Activated naive CD8-positive, alpha-beta T cell (primary cell): Measurements from ENCODE around the gene OR52W1.

ENCODE experiments used
- H3K27ac Mint-ChIP-seq: one replicate; pipeline ENCODE4 v1.8.0; 2021; ENCODE audit warnings: mixed read lengths
- H3K27me3 Mint-ChIP-seq: one replicate; pipeline ENCODE4 v1.8.0; 2021; ENCODE audit warnings: mixed read lengths
- H3K36me3 Mint-ChIP-seq: one replicate; pipeline ENCODE4 v1.8.0; 2021; ENCODE audit warnings: mixed read lengths
- H3K4me1 Mint-ChIP-seq: one replicate; pipeline ENCODE4 v1.8.0; 2021; ENCODE audit warnings: low read depth, mixed read lengths
- H3K4me3 Mint-ChIP-seq: one replicate; pipeline ENCODE4 v1.8.0; 2021; ENCODE audit warnings: mild to moderate bottlenecking, mixed read lengths
- H3K9me3 Mint-ChIP-seq: one replicate; pipeline ENCODE4 v1.8.0; 2021; ENCODE audit warnings: low read depth, mixed read lengths

The OR52W1 gene, protein sequence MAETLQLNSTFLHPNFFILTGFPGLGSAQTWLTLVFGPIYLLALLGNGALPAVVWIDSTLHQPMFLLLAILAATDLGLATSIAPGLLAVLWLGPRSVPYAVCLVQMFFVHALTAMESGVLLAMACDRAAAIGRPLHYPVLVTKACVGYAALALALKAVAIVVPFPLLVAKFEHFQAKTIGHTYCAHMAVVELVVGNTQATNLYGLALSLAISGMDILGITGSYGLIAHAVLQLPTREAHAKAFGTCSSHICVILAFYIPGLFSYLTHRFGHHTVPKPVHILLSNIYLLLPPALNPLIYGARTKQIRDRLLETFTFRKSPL

DNA sequence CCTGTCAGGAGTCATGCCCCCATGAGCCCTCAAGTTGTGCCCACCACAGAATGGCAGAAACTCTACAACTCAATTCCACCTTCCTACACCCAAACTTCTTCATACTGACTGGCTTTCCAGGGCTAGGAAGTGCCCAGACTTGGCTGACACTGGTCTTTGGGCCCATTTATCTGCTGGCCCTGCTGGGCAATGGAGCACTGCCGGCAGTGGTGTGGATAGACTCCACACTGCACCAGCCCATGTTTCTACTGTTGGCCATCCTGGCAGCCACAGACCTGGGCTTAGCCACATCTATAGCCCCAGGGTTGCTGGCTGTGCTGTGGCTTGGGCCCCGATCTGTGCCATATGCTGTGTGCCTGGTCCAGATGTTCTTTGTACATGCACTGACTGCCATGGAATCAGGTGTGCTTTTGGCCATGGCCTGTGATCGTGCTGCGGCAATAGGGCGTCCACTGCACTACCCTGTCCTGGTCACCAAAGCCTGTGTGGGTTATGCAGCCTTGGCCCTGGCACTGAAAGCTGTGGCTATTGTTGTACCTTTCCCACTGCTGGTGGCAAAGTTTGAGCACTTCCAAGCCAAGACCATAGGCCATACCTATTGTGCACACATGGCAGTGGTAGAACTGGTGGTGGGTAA is at the start of gene OR52W1:
Gene OR52W1 (plus strand): TSS at position 51 of the 637 bp plus-strand sequence. CDS start 0 bp downstream, at position 51.
- H3K4me1 Mint-ChIP-seq: peaks cover 21% of the 10 kb centered on the region
- H3K36me3 Mint-ChIP-seq: no peaks in the 10 kb centered on the region
- no peaks in the 10 kb centered on the region for H3K9me3 Mint-ChIP-seq
- no peak within 1 kb of the TSS for H3K27ac Mint-ChIP-seq
- no peaks in the 10 kb centered on the region for H3K27me3 Mint-ChIP-seq
- no peak within 1 kb of the TSS for H3K4me3 Mint-ChIP-seq

DNA sequence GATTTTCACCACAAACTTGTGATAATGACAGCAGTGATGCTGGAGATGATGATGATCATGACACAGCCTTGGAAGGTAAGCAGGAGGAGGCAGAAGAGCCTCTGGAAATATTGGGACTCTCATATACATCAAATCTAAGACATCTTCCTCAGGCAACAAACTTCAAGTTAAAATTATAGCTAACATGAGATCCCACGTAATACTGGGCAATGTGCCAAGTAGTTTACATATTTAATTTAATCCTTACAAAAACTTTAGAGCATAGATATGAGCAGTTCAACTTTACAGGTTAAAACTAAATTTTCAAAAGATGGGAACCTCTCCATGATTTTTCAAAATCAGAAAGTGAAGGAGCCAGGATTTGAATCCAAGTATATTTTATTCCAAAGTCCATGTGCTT is 47.9 kb upstream of the OR52W1 start:
- H3K4me1 Mint-ChIP-seq: no peaks in the 10 kb centered on the region
- no peak overlapping the region for H3K4me3 Mint-ChIP-seq
- peaks cover 4% of the 10 kb centered on the region for H3K9me3 Mint-ChIP-seq
- H3K36me3 Mint-ChIP-seq: no peaks in the 10 kb centered on the region
- H3K27ac Mint-ChIP-seq: no peak overlapping the region
- peaks cover 2% of the 10 kb centered on the region for H3K27me3 Mint-ChIP-seq

DNA sequence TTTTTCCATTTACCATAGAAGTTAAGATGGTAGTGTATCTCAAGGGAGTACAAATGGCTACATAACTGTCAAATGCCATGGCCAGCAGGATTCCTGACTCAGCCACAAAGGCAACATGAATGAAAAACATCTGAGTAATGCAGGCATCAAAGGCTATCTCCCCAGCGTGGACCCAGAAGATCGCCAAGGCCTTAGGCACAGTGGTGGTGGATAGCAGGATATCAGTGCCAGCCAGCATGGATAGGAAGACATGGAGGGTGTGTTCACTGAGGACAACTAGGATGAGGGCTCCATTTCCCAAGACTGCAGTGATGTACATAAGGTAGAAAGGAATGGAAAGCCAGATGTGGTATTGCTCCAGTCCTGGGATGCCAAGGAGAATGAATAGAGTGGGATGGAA is 46.9 kb upstream of the OR52W1 start:
- Mint-ChIP-seq H3K27me3 (peaks cover 2% of the 10 kb centered on the region), H3K9me3 (peaks cover 4% of the 10 kb centered on the region), H3K4me3 (no peak overlapping the region), H3K4me1 (no peaks in the 10 kb centered on the region), H3K36me3 (no peaks in the 10 kb centered on the region), H3K27ac (no peak overlapping the region)

DNA sequence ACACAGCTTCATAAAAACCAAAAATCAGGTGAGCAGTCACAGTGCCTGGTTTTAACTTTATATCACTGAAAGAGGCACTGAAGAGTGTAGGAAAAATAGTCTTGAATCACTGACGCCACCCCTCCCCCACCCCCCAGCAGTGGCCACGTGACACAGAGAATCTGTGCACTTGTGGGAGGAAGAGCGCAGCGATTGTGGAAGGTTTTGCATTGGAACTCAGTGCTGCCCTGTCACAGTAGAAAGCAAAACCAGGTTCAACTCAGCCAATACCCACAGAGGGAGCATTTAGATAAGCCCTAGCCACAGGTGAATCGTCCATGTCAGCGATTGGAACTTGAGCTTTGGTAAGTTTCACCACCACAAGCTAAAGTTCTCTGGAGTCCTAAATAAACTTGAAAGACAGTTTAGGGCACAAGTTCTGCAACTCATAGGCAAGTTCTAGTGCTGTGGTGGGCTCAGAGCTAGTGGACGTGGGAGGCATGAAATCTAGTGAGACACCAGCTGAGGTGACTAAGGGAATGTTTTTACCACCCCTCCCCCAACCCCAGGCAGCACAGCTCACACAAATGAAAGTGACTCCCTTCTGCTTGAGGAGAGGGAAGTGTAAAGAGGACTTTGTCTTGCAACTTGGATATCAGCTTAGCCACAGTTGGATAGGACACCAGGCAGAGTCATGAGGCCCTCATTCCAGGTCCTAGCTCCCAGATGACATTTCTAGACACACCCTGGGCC is 42.2 kb upstream of the OR52W1 start:
- no peaks in the 10 kb centered on the region for H3K36me3 Mint-ChIP-seq
- H3K27me3 Mint-ChIP-seq: peaks cover 3% of the 10 kb centered on the region
- H3K27ac Mint-ChIP-seq: no peak overlapping the region
- no peak overlapping the region for H3K4me3 Mint-ChIP-seq
- H3K4me1 Mint-ChIP-seq: no peaks in the 10 kb centered on the region
- H3K9me3 Mint-ChIP-seq: no peaks in the 10 kb centered on the region

DNA sequence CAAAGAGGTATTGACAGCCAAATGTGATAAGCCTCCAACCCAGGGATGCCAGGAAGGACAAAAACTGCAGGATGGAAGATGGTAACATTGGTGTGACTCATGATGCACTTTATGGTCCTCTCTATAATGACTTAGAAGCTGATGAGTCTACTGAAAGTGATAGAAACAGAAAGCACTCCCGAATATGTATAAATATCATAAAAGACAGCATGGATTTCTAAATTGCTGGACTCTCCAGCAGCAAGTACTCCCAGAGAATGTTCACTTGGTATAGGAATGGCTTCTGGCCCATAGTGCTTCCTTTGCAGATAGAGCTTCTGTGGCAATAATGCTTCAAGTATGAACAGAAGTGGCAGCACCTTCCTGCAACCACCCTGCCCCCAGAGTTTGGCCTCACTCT is 28.8 kb upstream of the OR52W1 start, which contains the start of gene OR52B2:
Gene OR52B2 (minus strand): TSS at position 101 of the 400 bp plus-strand sequence. CDS start 0 bp downstream, at position 101.
- peaks cover 4% of the 10 kb centered on the region for H3K9me3 Mint-ChIP-seq

DNA sequence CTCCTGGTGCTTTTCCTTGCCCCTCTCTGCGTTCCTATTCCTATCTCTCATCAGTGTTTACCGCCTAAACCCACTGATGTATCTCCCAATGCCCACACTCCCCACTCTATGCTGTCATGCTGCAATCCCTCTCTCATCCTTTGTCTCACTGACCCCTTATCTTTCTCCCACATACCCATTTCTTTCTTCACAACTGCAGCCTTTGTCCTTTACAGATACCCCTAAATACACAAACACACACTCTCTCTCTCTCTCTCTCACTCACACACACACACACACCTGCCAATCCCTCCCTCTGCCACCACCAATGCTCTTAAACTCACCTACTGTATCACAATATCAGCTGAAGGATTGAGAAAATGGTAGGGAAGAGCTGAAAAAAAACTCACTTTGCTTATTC is 23.6 kb upstream of the OR52W1 start:
- H3K9me3 Mint-ChIP-seq: no peaks in the 10 kb centered on the region
- no peaks in the 10 kb centered on the region for H3K4me1 Mint-ChIP-seq
- H3K27me3 Mint-ChIP-seq: peaks cover 8% of the 10 kb centered on the region
- no peaks in the 10 kb centered on the region for H3K36me3 Mint-ChIP-seq
- H3K4me3 Mint-ChIP-seq: no peak overlapping the region
- H3K27ac Mint-ChIP-seq: no peak overlapping the region

More for the DNA sequence above, 28.8 kb upstream of the OR52W1 start, which contains the start of gene OR52B2:
- H3K4me3 Mint-ChIP-seq: no peak within 1 kb of the TSS
- H3K27ac Mint-ChIP-seq: no peak within 1 kb of the TSS
- H3K27me3 Mint-ChIP-seq: peaks cover 15% of the 10 kb centered on the region
- H3K36me3 Mint-ChIP-seq: no peaks in the 10 kb centered on the region
- H3K4me1 Mint-ChIP-seq: no peaks in the 10 kb centered on the region

DNA sequence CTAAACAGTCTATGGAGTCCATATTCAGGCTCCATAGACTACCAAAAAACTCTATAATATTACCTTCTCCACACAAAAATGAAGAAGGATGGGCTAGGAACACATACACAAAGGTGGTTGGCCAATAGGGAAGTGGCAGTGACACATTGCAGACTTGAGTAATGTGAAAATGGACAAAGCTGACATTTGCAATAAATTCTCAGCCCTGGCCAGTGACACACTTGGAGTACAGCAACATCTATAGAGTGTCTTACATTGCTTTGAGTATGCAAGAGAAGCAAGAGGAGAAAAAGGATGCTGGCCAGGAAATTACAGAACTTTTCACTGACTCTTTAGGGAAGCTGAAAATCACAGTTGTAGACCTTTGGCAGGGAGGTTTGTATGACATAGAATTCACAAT is 7.3 kb upstream of the OR52W1 start:
- Mint-ChIP-seq H3K9me3 (no peaks in the 10 kb centered on the region), H3K4me1 (peaks cover 8% of the 10 kb centered on the region), H3K27me3 (no peaks in the 10 kb centered on the region), H3K27ac (no peak overlapping the region), H3K4me3 (no peak overlapping the region), H3K36me3 (no peaks in the 10 kb centered on the region)

DNA sequence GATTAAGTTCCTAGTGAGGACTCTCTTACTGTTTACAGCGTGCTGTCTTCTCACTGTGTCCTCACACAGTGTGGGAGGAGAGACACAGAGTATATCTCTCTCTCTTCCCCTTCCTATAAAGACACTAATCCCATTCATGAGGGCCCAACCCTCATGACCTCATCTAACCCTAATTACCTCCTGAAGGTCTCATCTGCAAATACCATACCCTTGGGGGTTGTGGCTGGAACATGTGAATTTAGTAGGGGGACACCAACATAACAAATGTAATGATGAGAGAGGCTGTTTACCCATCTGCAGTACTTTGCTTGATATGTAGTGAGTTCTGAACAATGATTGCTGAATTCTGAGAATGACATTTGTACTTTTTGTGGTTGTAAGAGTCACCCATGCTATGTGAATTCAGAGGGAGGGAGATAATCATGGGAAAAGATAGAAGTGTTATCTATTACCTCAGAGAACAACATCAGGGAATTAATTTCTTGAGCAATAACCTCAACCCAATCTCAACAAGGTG is 4.9 kb upstream of the OR52W1 start:
- Mint-ChIP-seq H3K27me3 (no peaks in the 10 kb centered on the region), H3K36me3 (no peaks in the 10 kb centered on the region), H3K27ac (no peak overlapping the region), H3K4me3 (no peak overlapping the region), H3K4me1 (peaks cover 8% of the 10 kb centered on the region), H3K9me3 (no peaks in the 10 kb centered on the region)

DNA sequence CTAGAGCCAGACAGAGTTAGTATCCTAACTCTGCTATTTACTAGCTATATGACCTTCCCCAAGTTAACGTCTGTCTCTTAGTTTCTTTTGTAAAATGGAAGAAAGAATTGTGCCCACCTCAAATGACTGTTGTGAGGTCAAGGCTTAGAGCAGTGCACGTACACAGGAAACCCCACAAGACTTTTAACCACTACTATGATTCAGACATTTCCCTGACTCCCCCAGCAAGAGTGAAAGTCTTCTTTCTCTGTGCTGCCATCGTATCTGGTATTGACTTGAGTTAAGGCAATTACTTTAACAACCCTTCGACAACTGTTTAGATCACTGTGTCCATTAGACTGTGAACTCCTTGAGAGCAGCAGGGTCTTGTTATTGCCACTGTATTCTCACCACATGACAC is 2.6 kb upstream of the OR52W1 start:
- Mint-ChIP-seq H3K36me3 (no peaks in the 10 kb centered on the region), H3K27ac (no peak overlapping the region), H3K4me1 (peaks cover 8% of the 10 kb centered on the region), H3K9me3 (no peaks in the 10 kb centered on the region), H3K4me3 (no peak overlapping the region), H3K27me3 (no peaks in the 10 kb centered on the region)

DNA sequence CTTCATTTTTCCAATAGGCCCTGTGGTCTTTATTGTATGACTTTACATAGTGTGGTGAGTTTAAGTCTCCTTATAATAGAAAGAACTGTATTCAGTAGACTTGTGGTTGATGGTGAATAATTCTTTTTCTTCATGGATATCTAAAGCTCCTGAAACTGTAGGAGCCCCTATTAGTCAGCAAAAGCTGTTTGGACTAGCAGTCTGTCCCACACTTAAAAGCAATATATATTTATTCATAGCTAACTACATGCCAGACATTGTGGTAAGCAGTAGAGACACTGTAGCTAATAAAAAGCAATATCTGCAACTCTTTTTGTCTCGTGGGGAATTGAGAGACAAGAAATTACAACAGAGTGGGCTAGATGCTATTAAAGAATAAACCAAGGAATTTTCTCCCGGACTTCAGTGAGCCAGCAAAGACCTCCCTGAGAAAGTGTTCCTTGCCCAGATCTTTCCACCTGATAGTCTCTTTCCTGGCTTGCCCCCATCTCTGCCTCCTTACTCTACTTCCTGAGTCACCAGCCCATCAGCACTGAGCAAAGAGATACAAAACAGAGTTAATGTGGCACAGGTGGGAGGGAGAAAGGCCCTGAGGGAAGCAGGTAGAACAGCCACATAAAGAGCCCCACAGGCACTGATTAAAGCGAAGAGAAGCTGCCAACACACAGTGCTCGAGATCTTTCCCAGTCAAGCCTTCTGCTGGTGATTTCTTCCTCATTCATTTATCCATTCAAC is 1.4 kb upstream of the OR52W1 start:
- H3K27me3 Mint-ChIP-seq: no peaks in the 10 kb centered on the region
- H3K27ac Mint-ChIP-seq: no peak overlapping the region
- no peaks in the 10 kb centered on the region for H3K36me3 Mint-ChIP-seq
- H3K4me3 Mint-ChIP-seq: no peak overlapping the region
- H3K4me1 Mint-ChIP-seq: peaks cover 8% of the 10 kb centered on the region
- no peaks in the 10 kb centered on the region for H3K9me3 Mint-ChIP-seq

DNA sequence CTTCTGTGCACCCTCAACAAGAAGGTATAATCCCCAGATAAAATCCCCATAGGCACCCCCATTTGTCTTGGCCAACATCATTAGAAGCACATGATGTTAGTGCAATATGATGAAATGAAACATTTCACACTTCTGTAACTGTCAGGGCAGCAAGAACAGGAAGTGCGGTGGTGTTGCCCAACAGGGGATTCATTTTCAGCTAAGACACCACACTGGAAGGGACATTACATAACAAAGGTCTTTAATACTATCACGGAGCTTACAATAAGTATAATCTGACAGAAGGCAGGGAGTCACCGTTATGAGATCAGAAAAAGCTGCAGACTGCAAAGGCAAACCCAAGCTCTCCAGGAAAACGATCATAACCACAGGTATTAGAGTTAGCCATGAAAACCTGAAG is 2.0 kb downstream of the OR52W1 start:
- no peaks in the 10 kb centered on the region for H3K27me3 Mint-ChIP-seq
- no peak overlapping the region for H3K27ac Mint-ChIP-seq
- H3K4me3 Mint-ChIP-seq: no peak overlapping the region
- H3K4me1 Mint-ChIP-seq: peaks cover 29% of the 10 kb centered on the region
- H3K36me3 Mint-ChIP-seq: peaks cover 3% of the 10 kb centered on the region
- H3K9me3 Mint-ChIP-seq: no peaks in the 10 kb centered on the region

DNA sequence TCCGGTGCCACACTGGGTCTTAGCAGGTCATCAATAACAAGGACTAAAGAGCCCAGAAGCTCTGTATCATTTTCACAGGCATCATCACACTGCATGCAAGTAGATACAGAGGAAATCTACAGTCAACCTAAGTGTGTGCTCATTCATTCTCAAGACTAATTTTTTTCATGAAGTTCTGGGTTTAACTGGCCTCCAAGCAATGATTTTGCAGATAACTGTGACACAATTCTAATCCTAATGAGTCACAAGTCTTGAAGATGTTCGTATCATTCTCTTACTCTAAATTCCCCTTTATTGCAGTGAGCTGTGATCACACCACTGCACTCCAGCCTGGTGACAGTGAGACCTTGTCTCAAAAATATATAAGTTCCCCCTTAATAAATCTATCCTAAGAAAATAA is 2.5 kb downstream of the OR52W1 start:
- Mint-ChIP-seq H3K9me3 (no peaks in the 10 kb centered on the region), H3K4me3 (no peak overlapping the region), H3K27me3 (no peaks in the 10 kb centered on the region), H3K27ac (no peak overlapping the region), H3K36me3 (peaks cover 3% of the 10 kb centered on the region), H3K4me1 (peaks cover 24% of the 10 kb centered on the region)

DNA sequence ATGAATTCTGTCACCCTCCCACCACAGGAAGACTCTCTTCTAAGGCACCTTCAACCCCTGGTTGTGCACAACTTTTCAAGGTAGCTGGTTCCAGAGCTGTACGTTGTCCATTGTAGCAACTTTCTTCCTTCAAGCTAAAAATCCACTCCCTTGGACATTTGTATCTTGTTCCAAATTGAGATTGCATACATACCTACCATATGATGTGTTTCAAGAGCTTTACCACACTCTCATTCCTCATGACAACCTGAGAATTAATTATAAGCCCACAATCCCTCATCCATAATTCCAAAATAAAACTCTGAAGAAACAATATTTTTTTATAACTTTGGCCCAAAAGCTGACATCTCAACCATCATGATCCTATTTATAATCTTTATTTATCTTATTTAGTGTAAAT is 3.0 kb downstream of the OR52W1 start:
- H3K4me3 Mint-ChIP-seq: no peak overlapping the region
- H3K27ac Mint-ChIP-seq: no peak overlapping the region
- H3K36me3 Mint-ChIP-seq: peaks cover 5% of the 10 kb centered on the region
- H3K27me3 Mint-ChIP-seq: no peaks in the 10 kb centered on the region
- no peaks in the 10 kb centered on the region for H3K9me3 Mint-ChIP-seq
- H3K4me1 Mint-ChIP-seq: peaks cover 22% of the 10 kb centered on the region

DNA sequence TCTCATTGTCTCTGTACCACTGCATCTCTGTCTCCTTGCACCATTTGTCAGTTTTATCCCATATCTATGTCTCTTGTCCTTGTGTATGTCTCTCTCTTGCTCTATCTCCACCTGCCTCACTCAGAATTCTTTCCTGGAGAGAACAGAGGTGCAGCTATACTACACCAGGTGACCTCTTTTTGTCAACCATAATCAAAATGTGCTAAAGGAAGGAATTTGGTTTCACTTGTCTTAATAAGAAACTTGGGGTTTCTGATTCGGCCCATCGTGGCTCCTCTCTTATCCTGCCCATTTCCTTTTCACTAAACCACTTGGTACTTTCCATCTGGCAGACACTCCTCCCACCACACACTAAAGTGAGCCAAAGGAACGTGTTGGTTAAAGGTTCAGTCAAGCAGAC is 4.3 kb downstream of the OR52W1 start:
- Mint-ChIP-seq H3K27ac (no peak overlapping the region), H3K4me3 (no peak overlapping the region), H3K9me3 (no peaks in the 10 kb centered on the region), H3K36me3 (peaks cover 5% of the 10 kb centered on the region), H3K27me3 (no peaks in the 10 kb centered on the region), H3K4me1 (peaks cover 22% of the 10 kb centered on the region)
